ENCODE measurements around the gene TNFRSF1A.

Gene TNFRSF1A

GRCh38 chr12:6370994-6371754, 29.3 kb upstream of the TNFRSF1A start:
- Mint-ChIP-seq H3K36me3 (ENCODE audit: low read depth) (no peaks in the 10 kb centered on the region), H3K9me3 (no peaks in the 10 kb centered on the region), H3K4me1 (peaks cover 42% of the 10 kb centered on the region), H3K4me3 (peak overlapping the region in 2 of 3 experiments; percentile 22 to 66), H3K27me3 (ENCODE audit: low read depth) (peaks cover 12% of the 10 kb centered on the region), H3K27ac (peak overlapping the region; percentile 58 to 89 (median 78))
- TF ChIP-seq, protein P1, sequence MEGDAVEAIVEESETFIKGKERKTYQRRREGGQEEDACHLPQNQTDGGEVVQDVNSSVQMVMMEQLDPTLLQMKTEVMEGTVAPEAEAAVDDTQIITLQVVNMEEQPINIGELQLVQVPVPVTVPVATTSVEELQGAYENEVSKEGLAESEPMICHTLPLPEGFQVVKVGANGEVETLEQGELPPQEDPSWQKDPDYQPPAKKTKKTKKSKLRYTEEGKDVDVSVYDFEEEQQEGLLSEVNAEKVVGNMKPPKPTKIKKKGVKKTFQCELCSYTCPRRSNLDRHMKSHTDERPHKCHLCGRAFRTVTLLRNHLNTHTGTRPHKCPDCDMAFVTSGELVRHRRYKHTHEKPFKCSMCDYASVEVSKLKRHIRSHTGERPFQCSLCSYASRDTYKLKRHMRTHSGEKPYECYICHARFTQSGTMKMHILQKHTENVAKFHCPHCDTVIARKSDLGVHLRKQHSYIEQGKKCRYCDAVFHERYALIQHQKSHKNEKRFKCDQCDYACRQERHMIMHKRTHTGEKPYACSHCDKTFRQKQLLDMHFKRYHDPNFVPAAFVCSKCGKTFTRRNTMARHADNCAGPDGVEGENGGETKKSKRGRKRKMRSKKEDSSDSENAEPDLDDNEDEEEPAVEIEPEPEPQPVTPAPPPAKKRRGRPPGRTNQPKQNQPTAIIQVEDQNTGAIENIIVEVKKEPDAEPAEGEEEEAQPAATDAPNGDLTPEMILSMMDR (IDR thresholded peaks at IDR 0.05; ENCODE audit: unreplicated experiment in 3 of 3) = peak in 2 of 3 experiments; percentile 14 to 23

DNA sequence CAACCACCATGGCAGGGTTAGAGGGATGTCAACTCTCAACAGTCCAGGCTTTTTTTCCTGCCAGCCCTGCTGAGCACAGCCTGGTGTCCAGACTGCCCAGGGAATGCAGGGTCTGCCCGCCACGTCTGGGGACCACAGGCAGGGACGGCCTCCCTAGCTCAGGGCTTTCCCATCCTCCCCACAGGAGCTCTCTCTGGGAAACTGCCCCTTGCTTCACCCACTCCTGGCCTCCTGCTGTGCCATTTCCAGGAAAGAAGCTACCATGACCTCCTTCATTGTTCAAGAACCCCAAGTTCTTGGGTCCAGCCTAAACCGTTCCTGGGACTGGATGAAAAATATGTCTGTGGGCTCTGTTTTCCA, 28.7 kb upstream of the TNFRSF1A start:
- H3K9me3 Mint-ChIP-seq = no peaks in the 10 kb centered on the region
- H3K27ac Mint-ChIP-seq = peak overlapping the region; percentile 58 to 89 (median 78)
- peaks cover 8% of the 10 kb centered on the region for H3K27me3 Mint-ChIP-seq (ENCODE audit: low read depth)
- H3K36me3 Mint-ChIP-seq (ENCODE audit: low read depth) = no peaks in the 10 kb centered on the region
- H3K4me1 Mint-ChIP-seq = peaks cover 36% of the 10 kb centered on the region
- peak overlapping the region in 1 of 3 experiments; percentile 66 for H3K4me3 Mint-ChIP-seq
- TF ChIP-seq, protein P1 (IDR thresholded peaks at IDR 0.05; ENCODE audit: unreplicated experiment in 3 of 3) = no peak

GRCh38 chr12:6369916-6370575, 28.2 kb upstream of the TNFRSF1A start:
- Mint-ChIP-seq H3K27me3 (ENCODE audit: low read depth) (peaks cover 7% of the 10 kb centered on the region), H3K4me1 (peaks cover 32% of the 10 kb centered on the region), H3K36me3 (ENCODE audit: low read depth) (no peaks in the 10 kb centered on the region), H3K9me3 (no peaks in the 10 kb centered on the region), H3K27ac (peak overlapping the region in 2 of 3 experiments; percentile 40 to 59), H3K4me3 (no peak overlapping the region)
- TF ChIP-seq, protein P1 (IDR thresholded peaks at IDR 0.05; ENCODE audit: unreplicated experiment in 3 of 3) = no peak

DNA sequence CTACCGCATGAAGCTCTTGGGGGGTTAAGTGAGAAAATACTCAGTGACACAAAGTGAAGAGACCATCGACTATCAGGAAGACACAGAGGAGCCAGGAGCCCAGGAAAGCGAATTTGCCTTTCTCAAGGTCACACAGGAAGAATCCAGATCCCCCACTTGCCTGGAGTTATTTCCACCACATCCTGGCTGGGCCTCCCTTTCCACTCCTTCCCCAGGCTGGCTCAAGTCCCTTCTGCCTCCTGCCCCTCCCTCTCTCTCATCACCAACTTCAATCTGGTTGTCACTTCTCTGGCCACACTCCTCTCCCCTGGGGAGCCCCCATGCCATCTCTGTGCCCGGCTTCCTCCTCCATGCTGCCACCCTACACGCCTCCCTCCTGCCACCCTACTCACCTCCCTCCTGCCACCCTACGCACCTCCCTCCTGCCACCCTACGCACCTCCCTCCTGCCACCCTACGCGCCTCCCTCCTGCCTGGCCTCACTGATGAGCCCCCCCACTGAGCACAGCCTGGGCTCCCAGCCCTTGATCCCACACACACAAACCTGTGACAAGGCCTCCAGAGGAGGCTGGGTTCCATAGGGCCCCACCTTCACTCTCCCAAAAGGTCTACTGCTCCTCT, 27.1 kb upstream of the TNFRSF1A start:
- H3K27me3 Mint-ChIP-seq (ENCODE audit: low read depth) = peaks cover 10% of the 10 kb centered on the region
- TF ChIP-seq, protein P1 (IDR thresholded peaks at IDR 0.05; ENCODE audit: unreplicated experiment in 3 of 3) = no peak
- peaks cover 29% of the 10 kb centered on the region for H3K4me1 Mint-ChIP-seq
- no peaks in the 10 kb centered on the region for H3K9me3 Mint-ChIP-seq
- H3K27ac Mint-ChIP-seq = peak overlapping the region; percentile 4 to 49 (median 37)
- no peak overlapping the region for H3K4me3 Mint-ChIP-seq
- no peaks in the 10 kb centered on the region for H3K36me3 Mint-ChIP-seq (ENCODE audit: low read depth)

GRCh38 chr12:6367969-6368892, 26.4 kb upstream of the TNFRSF1A start:
- H3K27ac Mint-ChIP-seq = peak overlapping the region in 2 of 3 experiments; percentile 4 to 49
- H3K27me3 Mint-ChIP-seq (ENCODE audit: low read depth) = peaks cover 11% of the 10 kb centered on the region
- H3K9me3 Mint-ChIP-seq = no peaks in the 10 kb centered on the region
- TF ChIP-seq, protein P1 (IDR thresholded peaks at IDR 0.05; ENCODE audit: unreplicated experiment in 3 of 3) = no peak
- H3K4me3 Mint-ChIP-seq = no peak overlapping the region
- H3K36me3 Mint-ChIP-seq (ENCODE audit: low read depth) = no peaks in the 10 kb centered on the region
- peaks cover 27% of the 10 kb centered on the region for H3K4me1 Mint-ChIP-seq
